Tibial artery (tissue), 4 donors: ENCODE results near the gene VWCE.

Experiments
- DNase-seq, 2 donors: peaks; one replicate each; pipeline ENCODE4 v3.0.0-alpha.2; 2019
- H3K27ac ChIP-seq, 2 donors: fragments of 200-600 bp; sonication (generic) in 1 of 2; 1 replicate in 1 of 2; 2 replicates in 1 of 2; pipeline ENCODE4 v1.5.1; 2018 to 2019; ENCODE audit warnings: mild to moderate bottlenecking in 1 of 2
- H3K27me3 ChIP-seq, 2 donors: fragments of 200-600 bp; sonication (generic) in 1 of 2; one replicate each; pipeline versions ENCODE4 v1.5.1 to v1.6.0; 2016 to 2019
- H3K36me3 ChIP-seq, 3 donors: fragments of 200-600 bp; sonication (generic) in 2 of 3; one replicate each; pipeline ENCODE4 v1.5.1; 2016 to 2019; ENCODE audit warnings: mild to moderate bottlenecking in 2 of 3
- H3K4me1 ChIP-seq, 4 donors: fragments of 200-600 bp; sonication (generic) in 2 of 4; 1 replicate in 3 of 4; 2 replicates in 1 of 4; pipeline ENCODE4 v1.5.1; 2016 to 2019
- H3K4me3 ChIP-seq, 2 donors: fragments of 200-600 bp; sonication (generic) in 1 of 2; 1 replicate in 1 of 2; 2 replicates in 1 of 2; pipeline ENCODE4 v1.5.1; 2018 to 2019; ENCODE audit warnings: mild to moderate bottlenecking in 2 of 2
- H3K9me3 ChIP-seq, 3 donors: fragments of 200-600 bp; sonication (generic) in 1 of 3; one replicate each; pipeline ENCODE4 v1.5.1; 2016 to 2019
- intact Hi-C: fragments of 100-400 bp; cut with DNase I; formaldehyde crosslinking; loops from one replicate; pipeline ENCODE4 v1.15.0; 2023; ENCODE audit warnings: low total_unique reads
- TF ChIP-seq, protein P1 (sequence below), 2 experiments: fragments of 200-600 bp in 1 of 2; fragments of 450-650 bp in 1 of 2; IDR thresholded peaks; one replicate each; pipeline ENCODE4 v1.5.1; 2017 to 2019; ENCODE audit warnings: antibody characterized with exemption in 2 of 2, mild to moderate bottlenecking in 1 of 2, moderate library complexity in 1 of 2

VWCE gene

DNA sequence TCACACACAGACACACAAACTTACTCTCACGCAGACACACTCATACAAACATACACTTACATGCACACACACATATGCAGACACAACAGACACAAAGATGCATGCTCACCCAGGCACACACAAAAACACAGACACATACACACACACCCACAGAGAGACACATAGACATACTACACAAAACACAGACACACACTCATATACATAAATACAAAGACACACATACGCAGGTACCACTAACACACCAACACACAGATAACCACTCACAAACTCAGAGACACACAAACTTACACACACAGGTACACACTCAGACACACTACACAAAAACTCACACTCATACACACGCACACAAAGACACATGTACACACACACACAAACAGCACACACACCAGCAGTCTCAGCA, 22.4 kb downstream of the VWCE start:
- TF ChIP-seq, protein P1, sequence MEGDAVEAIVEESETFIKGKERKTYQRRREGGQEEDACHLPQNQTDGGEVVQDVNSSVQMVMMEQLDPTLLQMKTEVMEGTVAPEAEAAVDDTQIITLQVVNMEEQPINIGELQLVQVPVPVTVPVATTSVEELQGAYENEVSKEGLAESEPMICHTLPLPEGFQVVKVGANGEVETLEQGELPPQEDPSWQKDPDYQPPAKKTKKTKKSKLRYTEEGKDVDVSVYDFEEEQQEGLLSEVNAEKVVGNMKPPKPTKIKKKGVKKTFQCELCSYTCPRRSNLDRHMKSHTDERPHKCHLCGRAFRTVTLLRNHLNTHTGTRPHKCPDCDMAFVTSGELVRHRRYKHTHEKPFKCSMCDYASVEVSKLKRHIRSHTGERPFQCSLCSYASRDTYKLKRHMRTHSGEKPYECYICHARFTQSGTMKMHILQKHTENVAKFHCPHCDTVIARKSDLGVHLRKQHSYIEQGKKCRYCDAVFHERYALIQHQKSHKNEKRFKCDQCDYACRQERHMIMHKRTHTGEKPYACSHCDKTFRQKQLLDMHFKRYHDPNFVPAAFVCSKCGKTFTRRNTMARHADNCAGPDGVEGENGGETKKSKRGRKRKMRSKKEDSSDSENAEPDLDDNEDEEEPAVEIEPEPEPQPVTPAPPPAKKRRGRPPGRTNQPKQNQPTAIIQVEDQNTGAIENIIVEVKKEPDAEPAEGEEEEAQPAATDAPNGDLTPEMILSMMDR (IDR thresholded peaks at IDR 0.05): no peak
- H3K9me3 ChIP-seq: no peaks in the 10 kb centered on the region
- intact Hi-C loops: no loop called here
- H3K27ac ChIP-seq: no peak overlapping the region
- H3K36me3 ChIP-seq: no peaks in the 10 kb centered on the region
- H3K27me3 ChIP-seq: no peaks in the 10 kb centered on the region
- H3K4me1 ChIP-seq: no peaks in the 10 kb centered on the region
- no peak for DNase-seq
- no peak overlapping the region for H3K4me3 ChIP-seq

DNA sequence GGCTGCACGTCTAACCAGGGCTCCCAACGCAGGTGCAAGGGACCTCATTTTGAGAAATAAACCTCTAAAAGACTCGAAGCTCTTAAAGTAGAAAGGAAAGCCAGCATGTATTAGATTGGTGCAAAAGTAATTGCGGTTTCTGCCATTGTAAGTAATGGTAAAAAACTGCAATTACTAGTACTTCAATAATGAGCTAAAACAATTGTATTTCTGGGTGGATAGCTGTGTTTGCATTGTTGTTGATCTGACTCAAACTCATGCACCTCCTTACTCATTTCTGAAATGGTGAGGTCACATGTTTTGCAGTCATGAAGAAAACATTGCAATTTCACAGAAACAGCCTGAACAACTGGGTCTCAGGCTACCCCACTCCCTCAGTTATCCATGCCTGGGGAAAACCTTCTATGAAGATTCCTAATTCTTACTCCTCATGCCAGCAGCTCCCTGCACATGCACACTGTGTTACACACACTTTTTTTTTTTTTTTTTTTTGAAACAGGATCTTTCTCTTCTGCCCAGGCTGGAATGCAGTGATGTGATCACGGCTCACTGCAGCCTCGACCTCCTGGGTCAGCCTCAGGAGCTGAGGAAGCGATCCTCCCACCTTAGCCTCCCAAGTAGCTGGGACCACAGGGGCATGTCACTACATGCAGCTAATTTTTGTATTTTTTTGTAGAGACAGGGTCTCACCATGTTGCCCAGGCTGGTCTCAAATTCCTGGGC, 24.6 kb downstream of the VWCE start:
- Histone ChIP-seq H3K4me3 (no peak overlapping the region), H3K4me1 (no peaks in the 10 kb centered on the region), H3K9me3 (no peaks in the 10 kb centered on the region), H3K36me3 (no peaks in the 10 kb centered on the region), H3K27me3 (no peaks in the 10 kb centered on the region), H3K27ac (no peak overlapping the region)
- intact Hi-C loops: no loop called here
- TF ChIP-seq, protein P1 (IDR thresholded peaks at IDR 0.05): no peak
- DNase-seq: no peak

DNA sequence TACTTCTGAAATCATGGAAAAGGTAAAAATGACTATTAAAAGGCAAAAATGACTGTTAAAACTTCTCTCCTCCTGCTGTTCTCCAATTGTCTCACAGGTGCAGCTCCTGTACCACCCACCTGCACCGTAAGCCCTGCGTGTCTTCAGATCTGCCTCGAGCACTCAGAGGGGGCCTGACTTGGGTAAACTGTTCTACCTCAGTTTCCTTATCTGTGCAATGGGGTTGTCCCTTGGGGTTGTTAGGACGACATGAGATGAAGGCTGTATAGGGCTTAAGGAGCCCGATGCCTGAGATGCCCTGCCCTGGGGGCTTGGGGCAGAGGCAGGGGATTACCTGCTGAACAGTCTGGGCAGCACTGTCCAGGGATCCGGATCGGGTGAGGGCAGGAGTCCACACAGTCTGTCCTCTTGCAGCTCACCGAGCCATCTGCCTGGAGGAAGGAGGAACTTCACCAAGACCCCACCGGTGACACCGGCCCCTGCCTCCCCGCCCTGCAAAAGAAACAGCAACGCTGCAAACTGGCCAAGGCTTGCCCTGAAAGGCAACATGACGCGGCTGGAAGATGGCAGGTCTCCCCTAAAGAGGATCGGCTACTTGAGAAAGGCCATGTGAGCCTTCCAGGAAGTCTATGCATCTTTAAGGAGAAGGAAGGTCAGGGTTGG, 26.4 kb downstream of the VWCE start:
- Histone ChIP-seq H3K4me1 (no peaks in the 10 kb centered on the region), H3K27me3 (no peaks in the 10 kb centered on the region), H3K36me3 (no peaks in the 10 kb centered on the region), H3K9me3 (no peaks in the 10 kb centered on the region), H3K4me3 (no peak overlapping the region), H3K27ac (no peak overlapping the region)
- TF ChIP-seq, protein P1 (IDR thresholded peaks at IDR 0.05): no peak
- no peak for DNase-seq
- intact Hi-C loops: no loop called here

DNA sequence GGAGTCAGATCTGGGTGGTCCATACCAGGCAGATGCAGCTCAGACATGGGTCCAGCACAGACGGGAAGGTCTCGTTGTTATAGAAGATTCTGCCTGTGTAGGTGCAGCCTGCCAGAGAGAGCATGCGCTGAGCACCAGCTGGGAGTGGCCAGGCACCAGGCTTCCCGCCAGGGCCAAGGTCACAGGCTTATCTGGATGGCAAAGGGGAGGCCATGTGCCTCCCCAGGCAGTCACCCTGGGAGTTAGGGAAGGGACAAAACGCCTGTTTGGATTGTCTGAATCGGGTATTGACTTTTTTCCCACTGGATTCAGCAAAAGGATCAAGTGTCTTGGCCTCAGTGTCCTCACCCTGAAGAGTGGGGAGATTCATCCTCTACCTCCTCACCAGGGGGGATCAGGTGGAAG, 27.7 kb downstream of the VWCE start:
- Histone ChIP-seq H3K4me3 (no peak overlapping the region), H3K27me3 (no peaks in the 10 kb centered on the region), H3K36me3 (no peaks in the 10 kb centered on the region), H3K27ac (no peak overlapping the region), H3K4me1 (no peaks in the 10 kb centered on the region), H3K9me3 (no peaks in the 10 kb centered on the region)
- TF ChIP-seq, protein P1 (IDR thresholded peaks at IDR 0.05): no peak
- DNase-seq: no peak
- intact Hi-C loops: no loop called here

DNA sequence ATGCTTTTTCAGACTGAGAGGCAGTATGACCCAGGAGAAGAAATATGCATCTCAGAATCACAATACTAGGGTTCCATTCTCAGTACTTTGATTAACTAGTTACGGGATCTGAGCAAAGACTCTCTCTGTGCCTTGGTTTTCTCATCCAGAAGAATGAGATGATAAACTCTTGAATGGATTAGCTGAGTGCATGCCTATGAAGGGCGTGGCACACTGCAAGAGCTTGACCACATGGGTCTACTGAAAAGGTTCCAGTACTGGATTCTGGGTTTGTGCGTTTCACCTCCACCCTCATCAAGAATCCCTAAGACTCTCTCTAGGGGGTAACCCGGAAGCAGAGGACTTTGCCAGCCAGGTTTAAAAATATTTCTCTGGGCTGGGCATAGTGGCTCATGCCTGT, 28.5 kb downstream of the VWCE start:
- TF ChIP-seq, protein P1 (IDR thresholded peaks at IDR 0.05): no peak
- DNase-seq: no peak
- H3K36me3 ChIP-seq: no peaks in the 10 kb centered on the region
- H3K4me3 ChIP-seq: no peak overlapping the region
- H3K27me3 ChIP-seq: no peaks in the 10 kb centered on the region
- no peaks in the 10 kb centered on the region for H3K9me3 ChIP-seq
- no peaks in the 10 kb centered on the region for H3K4me1 ChIP-seq
- intact Hi-C loops: no loop called here
- no peak overlapping the region for H3K27ac ChIP-seq
